ENCODE results near the gene TCP11L2. TPM values are rescaled to one million over a fixed set of nuclear protein-coding genes. Genes with fewer than 3 reads are reported as not detected.

TCP11L2 gene
- total RNA-seq: 10 to 100 TPM; 20.9 to 21.0 TPM

GRCh38 chr12:106302401-106303201 lies at the start of gene TCP11L2:
TCP11L2 (plus strand) TSS chr12:106302733; CDS start chr12:106311076, 8,343 bp downstream.
- Mint-ChIP-seq H3K9me3 (no peaks in the 10 kb centered on the region), H3K36me3 (ENCODE audit: low read depth) (peaks cover 2% of the 10 kb centered on the region), H3K27ac (peak within 1 kb of the TSS; percentile 100), H3K4me3 (peak within 1 kb of the TSS; percentile 88), H3K4me1 (peaks cover 65% of the 10 kb centered on the region), H3K27me3 (no peaks in the 10 kb centered on the region)
- peak; percentile 89 for DNase-seq
- POLR2A ChIA-PET: interaction anchor here (0.7 kb wide), 1 partner anchor 81 kb away, joined by 3 read pairs; no protein-coding TSS in a partner anchor
- CTCF ChIA-PET: interaction anchor here (0.6 to 2.2 kb wide), 5 partner anchors 10 to 671 kb away, joined by 3 to 8 read pairs (median 3); no protein-coding TSS in a partner anchor

DNA sequence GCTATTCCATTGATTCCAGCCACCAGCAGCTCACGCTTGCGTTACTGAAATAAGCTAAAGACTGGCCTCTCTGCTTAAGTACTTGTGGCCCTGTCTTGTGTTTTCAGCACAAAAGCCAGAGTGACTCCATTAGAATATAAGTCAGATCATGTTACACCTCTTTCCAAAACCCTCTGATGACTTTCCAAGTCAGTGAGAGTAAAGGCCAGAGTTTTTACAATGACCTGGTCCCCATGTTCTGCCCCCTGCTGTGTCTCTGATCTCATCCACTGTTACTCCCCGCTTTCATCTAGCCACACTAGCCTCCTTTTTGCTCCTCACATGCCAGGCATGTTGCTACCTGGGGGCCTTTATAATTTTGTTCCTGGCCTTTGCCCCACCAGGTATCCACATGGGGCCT lies 47.8 kb upstream of the TCP11L2 start:
- peaks cover 2% of the 10 kb centered on the region for H3K27me3 Mint-ChIP-seq
- no peak overlapping the region for H3K27ac Mint-ChIP-seq
- DNase-seq: no peak
- H3K36me3 Mint-ChIP-seq (ENCODE audit: low read depth): no peaks in the 10 kb centered on the region
- H3K4me1 Mint-ChIP-seq: peaks cover under 1% of the 10 kb centered on the region
- H3K4me3 Mint-ChIP-seq: no peak overlapping the region
- CTCF ChIA-PET: interaction anchor here (1.1 kb wide), 1 partner anchor 103 kb away, joined by 3 read pairs; the partner anchor contains the start of gene POLR3B
- POLR2A ChIA-PET: no interaction called here
- no peaks in the 10 kb centered on the region for H3K9me3 Mint-ChIP-seq

DNA sequence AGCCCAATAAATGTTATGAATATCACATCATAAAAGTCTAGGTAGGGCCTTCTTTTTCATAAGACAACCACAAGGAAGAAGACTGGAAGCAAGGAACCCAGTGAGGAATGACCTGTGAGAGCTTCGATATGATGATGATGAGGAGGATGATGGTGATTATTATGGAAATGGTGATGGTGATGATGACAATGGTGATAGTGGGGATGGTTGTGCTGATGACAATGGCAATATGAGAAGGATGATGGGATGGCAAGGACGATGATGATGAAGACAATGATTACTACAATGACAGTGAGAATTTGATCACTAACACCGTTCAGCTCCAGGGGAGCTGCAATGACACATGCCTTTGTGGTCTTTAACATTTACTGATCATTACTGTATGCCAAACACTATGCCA lies 47.0 kb upstream of the TCP11L2 start:
- no peak overlapping the region for H3K4me3 Mint-ChIP-seq
- H3K27me3 Mint-ChIP-seq: no peaks in the 10 kb centered on the region
- ChIA-PET CTCF (interaction anchor here (1.6 kb wide), 1 partner anchor 29 kb away, joined by 6 read pairs; no protein-coding TSS in a partner anchor), POLR2A (no interaction called here)
- H3K9me3 Mint-ChIP-seq: no peaks in the 10 kb centered on the region
- H3K4me1 Mint-ChIP-seq: no peaks in the 10 kb centered on the region
- no peak for DNase-seq
- no peaks in the 10 kb centered on the region for H3K36me3 Mint-ChIP-seq (ENCODE audit: low read depth)
- H3K27ac Mint-ChIP-seq: no peak overlapping the region

DNA sequence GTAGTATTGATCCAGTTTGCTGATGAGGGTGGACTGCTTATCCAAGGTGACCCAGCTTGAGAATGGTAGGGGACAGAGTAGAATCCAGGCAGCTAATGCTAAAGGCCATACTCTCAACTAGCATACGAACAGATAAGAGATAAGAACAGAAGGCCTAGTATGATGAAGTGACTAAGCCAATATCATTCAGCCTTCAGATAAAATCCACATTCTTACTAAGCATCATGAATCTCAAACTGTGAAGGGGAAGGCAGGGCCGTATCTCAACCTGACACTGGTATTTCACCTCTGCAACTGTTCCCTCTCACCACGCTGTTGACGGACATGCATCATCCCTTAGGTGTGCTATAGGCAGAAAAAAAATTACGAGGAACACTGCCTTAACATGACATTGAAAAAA lies 46.6 kb upstream of the TCP11L2 start:
- CTCF ChIA-PET: interaction anchor here (1.6 kb wide), 1 partner anchor 28 kb away, joined by 6 read pairs; no protein-coding TSS in a partner anchor
- Mint-ChIP-seq H3K27me3 (no peaks in the 10 kb centered on the region), H3K4me3 (no peak overlapping the region), H3K27ac (no peak overlapping the region), H3K9me3 (no peaks in the 10 kb centered on the region), H3K4me1 (no peaks in the 10 kb centered on the region), H3K36me3 (ENCODE audit: low read depth) (no peaks in the 10 kb centered on the region)
- no peak for DNase-seq
- POLR2A ChIA-PET: no interaction called here

GRCh38 chr12:106256524-106256923 lies 46.0 kb upstream of the TCP11L2 start:
- no peaks in the 10 kb centered on the region for H3K27me3 Mint-ChIP-seq
- H3K9me3 Mint-ChIP-seq: no peaks in the 10 kb centered on the region
- H3K4me3 Mint-ChIP-seq: no peak overlapping the region
- POLR2A ChIA-PET: no interaction called here
- DNase-seq: no peak
- no peak overlapping the region for H3K27ac Mint-ChIP-seq
- H3K36me3 Mint-ChIP-seq (ENCODE audit: low read depth): no peaks in the 10 kb centered on the region
- CTCF ChIA-PET: interaction anchor here (1.6 kb wide), 1 partner anchor 28 kb away, joined by 6 read pairs; no protein-coding TSS in a partner anchor
- no peaks in the 10 kb centered on the region for H3K4me1 Mint-ChIP-seq

DNA sequence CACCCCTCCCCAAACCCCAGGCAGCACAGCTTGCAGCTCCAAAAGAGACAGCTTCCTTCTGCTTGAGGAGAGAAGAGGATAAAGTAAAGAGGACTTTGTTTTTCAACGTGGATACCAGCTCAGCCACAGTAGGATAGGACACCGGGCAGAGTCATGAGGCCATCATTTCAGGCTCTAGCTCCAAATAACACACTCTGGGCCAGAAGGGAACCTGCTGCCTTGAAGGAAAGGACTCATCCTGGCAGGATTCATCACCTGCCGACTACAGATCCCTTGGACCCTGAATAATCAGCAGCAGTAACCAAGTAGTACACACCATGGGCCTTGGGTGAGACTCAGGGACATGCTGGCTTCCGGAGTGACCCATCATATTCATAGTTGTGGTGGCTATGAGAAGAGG lies 44.3 kb upstream of the TCP11L2 start:
- H3K4me1 Mint-ChIP-seq: no peaks in the 10 kb centered on the region
- POLR2A ChIA-PET: no interaction called here
- peaks cover 3% of the 10 kb centered on the region for H3K27me3 Mint-ChIP-seq
- H3K4me3 Mint-ChIP-seq: no peak overlapping the region
- no peak overlapping the region for H3K27ac Mint-ChIP-seq
- DNase-seq: no peak
- no peaks in the 10 kb centered on the region for H3K9me3 Mint-ChIP-seq
- H3K36me3 Mint-ChIP-seq (ENCODE audit: low read depth): no peaks in the 10 kb centered on the region
- CTCF ChIA-PET: no interaction called here

- Mint-ChIP-seq H3K4me1 (no peaks in the 10 kb centered on the region), H3K27ac (no peak overlapping the region), H3K9me3 (no peaks in the 10 kb centered on the region), H3K4me3 (no peak overlapping the region), H3K36me3 (ENCODE audit: low read depth) (no peaks in the 10 kb centered on the region), H3K27me3 (peaks cover 4% of the 10 kb centered on the region)
- ChIA-PET CTCF (no interaction called here), POLR2A (no interaction called here)
- DNase-seq: no peak
These were observed 43.6 kb upstream of the TCP11L2 start for GRCh38 chr12:106258935-106259334.

GRCh38 chr12:106265116-106265515 lies 37.4 kb upstream of the TCP11L2 start:
- ChIA-PET POLR2A (no interaction called here), CTCF (interaction anchor here (0.6 kb wide), 1 partner anchor 11 kb away, joined by 4 read pairs; no protein-coding TSS in a partner anchor)
- Mint-ChIP-seq H3K4me3 (no peak overlapping the region), H3K9me3 (no peaks in the 10 kb centered on the region), H3K27me3 (peaks cover 22% of the 10 kb centered on the region), H3K4me1 (peaks cover 21% of the 10 kb centered on the region), H3K36me3 (ENCODE audit: low read depth) (no peaks in the 10 kb centered on the region), H3K27ac (no peak overlapping the region)
- DNase-seq: no peak

DNA sequence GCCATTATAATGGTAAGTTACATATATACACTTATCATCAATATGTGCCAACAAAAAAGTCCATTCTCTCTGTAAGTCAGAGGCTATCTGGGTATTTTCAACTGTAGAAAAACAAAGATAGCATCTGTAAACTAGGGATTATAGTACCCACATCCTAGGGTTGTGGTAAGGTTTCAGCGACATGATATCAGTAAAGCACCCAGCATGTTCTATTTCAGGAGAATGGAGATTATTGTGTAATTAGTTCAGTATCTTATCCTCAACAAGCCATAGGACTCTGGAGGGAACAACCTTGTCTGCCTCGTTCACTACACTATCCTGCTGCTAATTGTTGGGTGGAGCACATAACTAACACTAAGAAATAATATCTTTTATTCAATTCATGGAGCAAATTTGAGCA lies 35.0 kb upstream of the TCP11L2 start:
- CTCF ChIA-PET: interaction anchor here (1.5 kb wide), 1 partner anchor 16 kb away, joined by 3 read pairs; no protein-coding TSS in a partner anchor
- Mint-ChIP-seq H3K36me3 (ENCODE audit: low read depth) (no peaks in the 10 kb centered on the region), H3K4me1 (peaks cover 21% of the 10 kb centered on the region), H3K4me3 (no peak overlapping the region), H3K27me3 (peaks cover 29% of the 10 kb centered on the region), H3K9me3 (no peaks in the 10 kb centered on the region), H3K27ac (peak overlapping the region; percentile 54)
- peak; percentile 21 for DNase-seq
- POLR2A ChIA-PET: no interaction called here

GRCh38 chr12:106269150-106269771 lies 33.3 kb upstream of the TCP11L2 start:
- H3K27ac Mint-ChIP-seq: peak overlapping the region; percentile 21
- no peak overlapping the region for H3K4me3 Mint-ChIP-seq
- no peaks in the 10 kb centered on the region for H3K9me3 Mint-ChIP-seq
- DNase-seq: no peak
- peaks cover 21% of the 10 kb centered on the region for H3K4me1 Mint-ChIP-seq
- CTCF ChIA-PET: interaction anchor here (0.7 to 3.6 kb wide), 3 partner anchors 10 to 146 kb away, joined by 3 to 10 read pairs (median 6); no protein-coding TSS in a partner anchor
- H3K36me3 Mint-ChIP-seq (ENCODE audit: low read depth): no peaks in the 10 kb centered on the region
- H3K27me3 Mint-ChIP-seq: peaks cover 23% of the 10 kb centered on the region
- POLR2A ChIA-PET: no interaction called here

- ChIA-PET POLR2A (no interaction called here), CTCF (interaction anchor here (1.0 to 3.6 kb wide), 2 partner anchors 8 to 26 kb away, joined by 3 to 10 read pairs; no protein-coding TSS in a partner anchor)
- Mint-ChIP-seq H3K27me3 (peaks cover 7% of the 10 kb centered on the region), H3K36me3 (ENCODE audit: low read depth) (no peaks in the 10 kb centered on the region), H3K27ac (no peak overlapping the region), H3K4me1 (peaks cover 21% of the 10 kb centered on the region), H3K9me3 (no peaks in the 10 kb centered on the region), H3K4me3 (no peak overlapping the region)
- DNase-seq: no peak
These were observed 30.7 kb upstream of the TCP11L2 start for GRCh38 chr12:106271575-106272505.

GRCh38 chr12:106273491-106273890 lies 29.0 kb upstream of the TCP11L2 start:
- no peak overlapping the region for H3K27ac Mint-ChIP-seq
- H3K9me3 Mint-ChIP-seq: no peaks in the 10 kb centered on the region
- H3K36me3 Mint-ChIP-seq (ENCODE audit: low read depth): no peaks in the 10 kb centered on the region
- H3K27me3 Mint-ChIP-seq: peaks cover 9% of the 10 kb centered on the region
- peaks cover 8% of the 10 kb centered on the region for H3K4me1 Mint-ChIP-seq
- DNase-seq: no peak
- ChIA-PET CTCF (no interaction called here), POLR2A (no interaction called here)
- no peak overlapping the region for H3K4me3 Mint-ChIP-seq

All from activated CD4-positive, alpha-beta T cell treated with anti-CD3 and anti-CD28 coated beads, Interleukin-2, amount 10 ng/mL, durations not matched to agents 7 days and 5 days (primary cell).